Activated CD4-positive, CD25-positive, alpha-beta regulatory T cell treated with anti-CD3 and anti-CD28 coated beads, Interleukin-2, amount 50 U/mL, for 16 hours (primary cell): ENCODE results near the gene MFAP5.

Source experiments
- DNase-seq: peaks from one replicate; pipeline ENCODE4 v3.0.0-alpha.2; 2020; ENCODE audit warnings: low read depth, low spot score

The MFAP5 gene, protein sequence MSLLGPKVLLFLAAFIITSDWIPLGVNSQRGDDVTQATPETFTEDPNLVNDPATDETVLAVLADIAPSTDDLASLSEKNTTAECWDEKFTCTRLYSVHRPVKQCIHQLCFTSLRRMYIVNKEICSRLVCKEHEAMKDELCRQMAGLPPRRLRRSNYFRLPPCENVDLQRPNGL

GRCh38 chr12:8662593-8662992, at the start of gene MFAP5:
TSS of gene MFAP5 (minus strand) at chr12:8662826. CDS start at chr12:8662104, 722 bp downstream.
- no peak for DNase-seq

DNA sequence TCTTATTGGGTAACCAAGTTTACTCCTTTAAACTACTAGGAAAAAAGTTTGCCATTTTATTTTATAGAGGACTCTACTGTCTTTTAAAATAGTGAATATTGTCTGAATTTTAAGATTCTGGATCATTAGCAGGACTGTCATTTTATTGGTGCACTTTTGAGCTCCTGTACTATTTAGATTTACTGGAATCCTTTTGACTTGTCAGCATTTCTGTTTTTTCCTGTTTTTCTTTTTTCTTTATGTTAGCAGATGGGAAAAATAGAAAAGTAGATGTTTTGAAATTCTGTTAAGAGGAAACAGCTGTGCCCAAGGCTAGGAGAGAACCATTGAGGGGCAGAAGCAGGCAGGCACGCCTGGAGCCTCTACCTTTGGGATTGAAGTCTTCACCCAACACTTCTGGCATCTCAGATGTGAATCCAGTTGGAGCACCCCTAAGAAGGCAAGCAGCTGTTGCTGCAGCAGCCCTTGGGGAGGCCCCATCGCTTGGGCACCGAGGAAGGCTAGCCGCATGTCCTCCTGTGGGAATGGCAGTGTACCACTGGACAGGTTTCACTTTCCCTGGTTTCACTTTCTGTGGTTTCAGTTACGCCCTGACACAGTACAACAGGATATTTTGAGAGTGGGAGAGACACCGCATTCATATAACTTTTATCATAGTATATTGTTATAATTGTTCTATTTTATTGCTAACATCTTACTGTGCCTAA, 46.7 kb upstream of the MFAP5 start:
- DNase-seq: no peak

DNA sequence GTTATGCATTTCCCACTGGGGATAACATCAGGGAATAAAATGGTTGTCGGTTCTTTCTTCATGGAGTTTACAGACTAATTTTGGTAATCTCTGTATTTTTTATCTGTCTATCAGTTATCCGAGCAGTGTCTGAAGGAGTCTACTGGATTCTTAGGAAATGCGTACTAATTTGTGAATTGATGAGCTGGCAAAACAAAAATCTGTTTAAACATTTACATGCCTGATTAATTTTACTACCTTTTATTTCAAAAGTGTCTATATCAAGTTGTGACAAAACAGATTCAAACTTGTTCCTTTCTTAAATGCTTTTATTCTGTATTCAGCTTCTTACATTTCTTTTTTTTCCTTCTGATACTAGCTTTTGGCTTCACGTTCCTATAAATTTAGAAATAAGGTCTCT, 39.5 kb upstream of the MFAP5 start:
- DNase-seq: no peak

DNA sequence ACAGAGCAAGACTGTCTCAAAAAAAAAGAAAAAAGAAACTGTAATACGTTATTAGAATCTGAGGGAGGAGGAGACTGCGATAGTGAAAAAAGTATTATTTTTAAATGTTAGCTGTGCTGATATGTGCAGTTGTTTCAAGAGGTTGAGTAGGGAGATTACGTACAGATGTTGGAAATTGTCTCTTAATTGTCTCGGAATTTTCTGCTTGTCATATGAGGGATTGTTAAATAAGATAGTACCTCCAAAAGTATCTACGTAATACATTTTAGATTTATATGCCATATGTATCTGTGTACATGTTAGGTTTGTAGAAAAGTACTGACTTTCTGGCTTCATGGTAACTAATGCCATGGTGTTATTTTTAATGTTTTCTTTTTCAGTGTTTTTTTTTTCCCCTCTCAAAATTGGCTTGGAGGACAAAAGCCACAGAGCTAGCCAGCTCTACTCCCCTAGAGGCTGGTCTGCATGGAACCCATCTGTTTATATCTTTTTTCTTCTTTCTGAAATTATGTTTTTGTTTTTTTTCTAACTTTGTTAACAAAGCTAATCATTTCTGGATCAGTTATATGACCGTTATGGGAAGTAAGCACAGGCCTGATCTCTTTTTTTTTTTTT, 38.5 kb upstream of the MFAP5 start:
- no peak for DNase-seq

- no peak for DNase-seq
Observed at GRCh38 chr12:8699714-8700113, 37.1 kb upstream of the MFAP5 start.

DNA sequence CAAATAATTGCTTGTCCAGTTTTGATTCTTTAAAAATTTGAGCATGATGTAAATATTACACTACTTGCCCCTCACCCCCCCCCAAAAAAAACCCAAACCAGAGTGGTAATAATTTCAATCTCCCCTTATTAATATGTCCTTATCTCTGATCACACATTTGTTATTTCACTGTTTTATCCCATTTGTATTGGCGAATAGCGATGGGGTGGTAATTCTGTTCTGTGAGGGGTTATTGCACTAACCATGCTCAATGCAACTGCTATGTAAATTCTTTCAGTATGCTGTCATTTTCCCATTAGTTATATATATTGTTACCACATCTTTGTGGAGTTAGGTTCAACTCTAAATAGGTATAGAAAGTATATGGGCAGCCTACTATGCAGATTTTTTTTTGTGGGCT, 36.3 kb upstream of the MFAP5 start:
- DNase-seq: no peak

GRCh38 chr12:8698132-8698851, 35.7 kb upstream of the MFAP5 start:
- DNase-seq: peak; percentile 6

DNA sequence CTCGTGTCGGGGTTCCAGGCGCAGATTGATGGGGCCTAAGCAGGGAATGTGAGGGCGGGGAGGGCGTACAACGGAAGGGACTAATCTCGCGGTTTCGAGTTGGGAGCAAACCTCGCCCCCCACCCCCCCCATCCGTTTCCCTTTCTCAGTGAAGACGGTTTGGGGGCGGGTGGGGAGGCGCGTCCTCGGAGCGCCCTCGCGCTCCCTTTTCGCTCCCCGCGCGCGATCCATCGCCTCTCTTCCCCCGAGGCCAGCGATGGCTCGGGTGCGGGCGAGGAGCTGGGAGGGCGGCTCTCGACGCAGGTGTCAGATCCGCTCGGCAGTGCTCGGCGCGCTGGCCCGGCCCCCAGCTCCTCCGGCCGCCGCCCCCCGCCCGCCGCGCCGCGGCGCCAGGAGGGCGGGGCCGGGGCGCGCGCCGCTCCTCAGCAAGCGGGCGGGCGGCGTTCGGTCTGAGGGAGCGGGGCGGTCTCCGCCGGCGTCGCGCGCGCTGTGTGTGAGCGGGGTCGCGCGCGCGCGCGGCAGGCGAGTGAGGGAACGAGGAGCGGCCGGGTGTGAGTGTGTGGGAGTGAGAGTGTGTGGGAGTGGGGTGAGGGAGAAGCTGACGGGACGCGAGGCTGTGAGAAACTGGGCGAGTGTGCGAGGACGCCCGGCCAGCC, 35.0 kb upstream of the MFAP5 start, which contains the start of gene RIMKLB:
Gene RIMKLB, plus strand, starts transcription at position 516 of the 656 bp plus-strand sequence. CDS start 15,876 bp downstream, outside the sequence.
- DNase-seq: peak; percentile 40

- DNase-seq: no peak
Observed at GRCh38 chr12:8697120-8697475, 34.5 kb upstream of the MFAP5 start.

- DNase-seq: no peak
Observed at GRCh38 chr12:8696442-8697090, 33.9 kb upstream of the MFAP5 start.

DNA sequence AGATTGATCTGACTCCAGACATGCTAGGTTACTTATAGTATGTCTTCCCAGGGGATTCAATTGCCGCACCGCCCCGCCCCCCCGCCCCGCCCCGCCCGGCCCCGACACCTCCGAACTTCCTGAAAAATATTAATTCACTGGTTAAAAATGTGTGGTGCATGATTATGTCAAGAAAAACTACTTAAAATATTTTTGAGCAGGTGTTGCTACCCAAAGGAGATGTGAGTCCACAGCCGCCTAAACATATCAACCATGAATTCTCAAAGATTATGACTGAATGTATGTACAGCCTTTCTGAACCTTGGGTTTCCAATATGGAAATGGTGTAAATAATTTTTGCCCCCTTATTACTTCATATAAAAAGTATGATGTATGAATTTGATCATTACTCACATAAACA, 32.5 kb upstream of the MFAP5 start:
- DNase-seq: no peak

DNA sequence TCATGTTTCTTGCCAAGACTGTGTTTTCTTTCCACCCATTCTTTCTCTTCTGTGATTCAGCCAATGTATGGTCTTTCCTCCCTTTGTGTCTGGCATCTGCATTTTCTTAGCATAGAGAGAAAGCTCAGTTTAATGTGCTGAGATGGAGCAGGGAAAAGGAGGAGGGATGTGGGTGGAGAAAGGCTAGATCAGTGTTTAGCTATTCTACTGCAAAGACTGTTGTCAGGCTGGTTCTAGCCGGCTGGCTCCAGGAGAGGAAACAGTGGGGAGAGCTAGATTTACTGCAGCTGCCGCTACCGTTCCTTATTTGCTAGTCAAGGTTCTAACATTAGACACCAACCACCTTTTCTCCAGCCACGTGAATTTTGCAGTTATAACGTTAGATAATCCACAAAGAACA, 29.9 kb upstream of the MFAP5 start:
- no peak for DNase-seq

DNA sequence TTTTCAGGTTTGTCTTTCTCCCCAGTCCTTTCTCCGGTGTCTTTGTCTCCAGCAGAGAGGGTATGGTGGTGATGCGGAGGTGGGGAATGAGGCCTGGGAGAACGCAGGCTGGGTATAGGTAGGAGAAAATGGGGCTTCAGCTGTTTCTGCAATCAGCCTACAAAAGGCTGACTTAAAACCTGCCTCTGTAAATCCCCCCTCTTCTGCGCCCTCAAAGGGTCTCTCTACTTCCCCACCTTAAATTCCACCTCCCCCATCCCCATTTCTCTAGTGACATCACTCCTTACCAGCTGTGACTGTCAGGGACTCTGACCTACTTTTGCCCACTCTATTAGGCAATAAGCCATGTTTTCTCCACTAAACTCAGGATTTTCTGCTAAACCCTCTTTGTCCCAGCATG, 27.1 kb upstream of the MFAP5 start:
- no peak for DNase-seq

- no peak for DNase-seq
Observed at GRCh38 chr12:8687846-8688601, 25.4 kb upstream of the MFAP5 start.

DNA sequence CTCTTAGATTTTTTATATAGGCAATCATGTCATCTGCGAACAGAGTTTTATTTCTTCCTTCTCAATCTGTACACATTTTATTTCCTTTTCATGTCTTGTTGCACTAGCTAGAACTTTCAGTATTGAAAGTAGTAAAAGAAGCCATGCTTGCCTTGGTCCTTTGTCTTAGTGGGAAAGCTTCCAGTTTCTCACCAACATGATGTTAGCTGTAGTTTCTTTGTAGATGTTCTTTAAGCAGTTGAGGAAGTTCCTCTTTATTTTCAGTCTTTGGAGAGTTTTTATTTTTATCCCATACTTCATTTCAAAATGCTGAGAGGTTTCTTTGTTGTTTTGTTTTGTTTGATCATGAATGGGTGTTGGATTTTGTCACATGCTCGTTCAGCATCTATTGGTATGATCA, 22.4 kb upstream of the MFAP5 start:
- DNase-seq: no peak

GRCh38 chr12:8681129-8681884, 18.7 kb upstream of the MFAP5 start:
- no peak for DNase-seq

GRCh38 chr12:8680533-8680932, 17.9 kb upstream of the MFAP5 start:
- no peak for DNase-seq

GRCh38 chr12:8678661-8679111, 16.1 kb upstream of the MFAP5 start:
- no peak for DNase-seq

GRCh38 chr12:8677362-8677761, 14.7 kb upstream of the MFAP5 start:
- no peak for DNase-seq

- no peak for DNase-seq
Observed at GRCh38 chr12:8676651-8677050, 14.0 kb upstream of the MFAP5 start.
